ENCODE results near the gene SPON1.
"Not testable (repeated sequence)": the region's sequence is repeated elsewhere in the genome, so short reads cannot be mapped to it uniquely, and the experiment has no call there.

The SPON1 gene

GRCh38 chr11:14089690-14090462 is 127.4 kb downstream of the SPON1 start:
- H3K4me3 Mint-ChIP-seq: peak overlapping the region; percentile 21
- peak overlapping the region; percentile 46 for H3K27ac Mint-ChIP-seq
- H3K4me1 Mint-ChIP-seq (ENCODE audit: low read depth): peaks cover 30% of the 10 kb centered on the region
- H3K27me3 Mint-ChIP-seq: no peaks in the 10 kb centered on the region
- H3K9me3 Mint-ChIP-seq: peaks cover 10% of the 10 kb centered on the region
- peaks cover 7% of the 10 kb centered on the region for H3K36me3 Mint-ChIP-seq (ENCODE audit: low read depth)

DNA sequence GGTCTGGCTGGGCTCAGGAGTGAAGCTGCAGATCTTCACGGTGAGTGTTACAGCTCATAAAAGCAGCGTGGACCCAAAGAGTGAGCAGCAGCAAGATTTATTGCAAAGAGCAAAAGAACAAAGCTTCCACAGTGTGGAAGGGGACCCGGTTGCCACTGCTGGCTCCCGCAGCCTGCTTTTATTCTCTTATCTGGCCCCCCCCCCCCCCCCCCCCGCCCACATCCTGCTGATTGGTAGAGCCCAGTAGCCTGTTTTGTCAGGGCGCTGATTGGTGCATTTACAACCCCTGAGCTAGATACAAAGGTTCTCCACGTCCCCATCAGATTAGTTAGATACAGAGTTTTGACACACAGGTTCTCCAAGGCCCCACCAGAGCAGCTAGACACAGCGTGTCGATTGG is 128.1 kb downstream of the SPON1 start:
- not testable (repeated sequence) for H3K27me3 Mint-ChIP-seq; H3K36me3 Mint-ChIP-seq (ENCODE audit: low read depth)
- peaks cover 10% of the 10 kb centered on the region for H3K9me3 Mint-ChIP-seq
- H3K4me1 Mint-ChIP-seq (ENCODE audit: low read depth): peaks cover 30% of the 10 kb centered on the region
- H3K27ac Mint-ChIP-seq: peak overlapping the region; percentile 46
- H3K4me3 Mint-ChIP-seq: peak overlapping the region; percentile 21

DNA sequence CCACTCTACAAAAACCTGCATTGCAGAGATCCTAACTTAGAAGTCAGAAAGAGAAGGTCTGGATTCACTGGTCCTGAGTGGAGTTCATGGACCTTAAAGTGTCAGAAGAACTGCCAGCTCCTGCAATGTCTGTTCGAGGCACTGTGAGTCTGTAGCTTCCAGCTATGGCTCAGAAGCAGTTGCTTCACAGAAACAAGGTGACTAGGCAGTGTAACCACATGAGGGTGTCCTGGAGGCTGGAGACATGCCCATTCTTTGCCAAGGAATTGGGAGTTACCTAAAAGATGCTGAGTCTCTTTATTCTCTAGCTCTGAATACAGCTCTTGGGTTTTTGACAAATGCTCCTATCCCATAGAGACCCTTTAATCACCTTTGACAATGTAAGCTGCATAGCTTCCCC is 130.5 kb downstream of the SPON1 start:
- H3K9me3 Mint-ChIP-seq: peaks cover 6% of the 10 kb centered on the region
- H3K4me3 Mint-ChIP-seq: no peak overlapping the region
- no peaks in the 10 kb centered on the region for H3K27me3 Mint-ChIP-seq
- peaks cover 7% of the 10 kb centered on the region for H3K36me3 Mint-ChIP-seq (ENCODE audit: low read depth)
- no peak overlapping the region for H3K27ac Mint-ChIP-seq
- H3K4me1 Mint-ChIP-seq (ENCODE audit: low read depth): peaks cover 30% of the 10 kb centered on the region

DNA sequence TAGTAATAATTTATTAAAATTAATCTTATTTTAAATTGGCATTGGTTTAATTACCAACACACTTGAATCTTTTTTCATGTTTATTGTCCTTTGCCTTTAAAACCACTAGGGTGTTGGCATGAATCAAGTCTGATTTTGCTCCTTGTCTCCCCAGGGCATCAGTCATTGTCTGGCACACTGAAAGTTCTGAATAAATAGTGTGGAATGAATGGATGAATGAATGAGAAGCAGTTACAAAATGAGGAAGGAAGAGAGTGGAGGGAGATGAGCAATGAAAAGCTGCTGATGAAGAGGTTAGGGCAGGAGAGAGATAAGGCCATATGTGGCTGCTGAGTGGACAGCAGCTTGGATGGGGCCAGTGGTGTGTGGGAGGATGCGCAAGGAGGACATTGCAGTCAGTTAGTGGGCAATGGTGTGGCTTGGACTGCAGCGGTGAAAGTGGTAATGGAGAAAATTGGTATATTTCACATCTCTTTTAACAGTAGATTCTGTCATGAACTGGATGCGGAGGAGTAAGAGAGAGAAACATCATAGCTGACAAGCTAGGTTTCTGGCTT is 132.0 kb downstream of the SPON1 start:
- no peak overlapping the region for H3K4me3 Mint-ChIP-seq
- no peak overlapping the region for H3K27ac Mint-ChIP-seq
- H3K27me3 Mint-ChIP-seq: no peaks in the 10 kb centered on the region
- no peaks in the 10 kb centered on the region for H3K9me3 Mint-ChIP-seq
- no peaks in the 10 kb centered on the region for H3K36me3 Mint-ChIP-seq (ENCODE audit: low read depth)
- H3K4me1 Mint-ChIP-seq (ENCODE audit: low read depth): peaks cover 23% of the 10 kb centered on the region

DNA sequence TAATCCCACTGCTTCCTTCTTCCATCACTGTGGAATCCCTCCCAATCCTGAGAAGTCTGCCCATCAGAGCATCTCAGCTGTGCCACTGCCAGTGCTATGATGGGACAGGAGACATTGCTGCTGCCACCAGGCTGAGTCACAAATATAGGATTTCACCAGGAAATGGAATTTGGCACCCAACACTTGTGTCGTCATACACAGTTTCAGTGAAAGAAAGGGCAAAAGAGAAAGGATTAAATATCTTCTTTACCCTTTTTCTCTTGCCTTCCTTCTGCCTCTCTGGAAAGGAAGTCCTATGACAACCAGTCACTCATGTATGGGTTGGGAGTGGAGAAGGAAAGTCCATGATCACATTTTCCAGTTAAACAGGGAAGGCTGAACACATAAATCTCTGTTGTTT is 133.4 kb downstream of the SPON1 start:
- Mint-ChIP-seq H3K27ac (no peak overlapping the region), H3K27me3 (no peaks in the 10 kb centered on the region), H3K4me1 (ENCODE audit: low read depth) (peaks cover 15% of the 10 kb centered on the region), H3K36me3 (ENCODE audit: low read depth) (no peaks in the 10 kb centered on the region), H3K4me3 (no peak overlapping the region), H3K9me3 (no peaks in the 10 kb centered on the region)

DNA sequence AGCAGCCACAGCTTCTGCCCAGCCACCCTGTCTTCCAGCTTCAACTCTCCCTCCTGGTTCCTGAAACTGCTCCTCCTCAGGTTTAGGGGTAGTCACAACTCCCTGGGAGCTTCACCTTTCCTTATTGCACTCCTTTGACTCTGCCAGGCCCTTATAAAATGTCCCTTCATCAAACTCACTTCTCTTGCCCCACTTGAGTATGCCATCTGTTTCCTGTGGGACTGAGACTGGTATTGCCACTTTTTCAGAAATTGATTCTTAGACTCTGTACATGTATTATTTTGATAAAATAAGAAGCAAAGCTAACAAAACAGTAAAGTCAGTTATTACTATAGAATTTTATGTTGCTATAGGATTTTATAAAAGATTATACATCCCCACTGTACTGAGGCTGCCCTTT is 134.1 kb downstream of the SPON1 start:
- H3K27me3 Mint-ChIP-seq: no peaks in the 10 kb centered on the region
- H3K4me1 Mint-ChIP-seq (ENCODE audit: low read depth): peaks cover 19% of the 10 kb centered on the region
- no peaks in the 10 kb centered on the region for H3K36me3 Mint-ChIP-seq (ENCODE audit: low read depth)
- no peak overlapping the region for H3K4me3 Mint-ChIP-seq
- no peaks in the 10 kb centered on the region for H3K9me3 Mint-ChIP-seq
- no peak overlapping the region for H3K27ac Mint-ChIP-seq

DNA sequence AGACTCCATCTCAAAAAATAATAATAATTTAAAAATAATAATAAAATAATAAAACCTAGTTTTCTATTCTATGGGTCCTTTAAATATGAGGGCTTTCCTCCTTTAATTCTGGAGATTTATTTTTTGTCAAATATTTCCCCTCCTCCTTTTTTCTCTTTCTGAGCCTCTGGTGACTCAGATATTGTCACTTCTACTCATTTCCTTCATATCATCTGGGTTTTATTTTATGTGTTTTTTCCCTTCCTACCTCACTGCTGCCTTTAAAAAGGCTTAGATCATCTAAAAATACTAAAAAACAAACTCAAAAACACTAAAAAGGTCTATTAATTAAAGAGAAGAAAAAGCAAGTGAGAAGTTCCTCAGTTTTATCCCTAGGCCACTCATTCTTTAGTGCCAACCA is 138.9 kb downstream of the SPON1 start:
- H3K27ac Mint-ChIP-seq: peak overlapping the region; percentile 66
- no peak overlapping the region for H3K4me3 Mint-ChIP-seq
- no peaks in the 10 kb centered on the region for H3K36me3 Mint-ChIP-seq (ENCODE audit: low read depth)
- H3K4me1 Mint-ChIP-seq (ENCODE audit: low read depth): peaks cover 37% of the 10 kb centered on the region
- H3K9me3 Mint-ChIP-seq: no peaks in the 10 kb centered on the region
- H3K27me3 Mint-ChIP-seq: no peaks in the 10 kb centered on the region

GRCh38 chr11:14102766-14103165 is 140.2 kb downstream of the SPON1 start:
- H3K27me3 Mint-ChIP-seq: no peaks in the 10 kb centered on the region
- H3K36me3 Mint-ChIP-seq (ENCODE audit: low read depth): no peaks in the 10 kb centered on the region
- H3K9me3 Mint-ChIP-seq: no peaks in the 10 kb centered on the region
- H3K4me1 Mint-ChIP-seq (ENCODE audit: low read depth): peaks cover 46% of the 10 kb centered on the region
- no peak overlapping the region for H3K4me3 Mint-ChIP-seq
- H3K27ac Mint-ChIP-seq: no peak overlapping the region

- Mint-ChIP-seq H3K9me3 (no peaks in the 10 kb centered on the region), H3K4me3 (no peak overlapping the region), H3K4me1 (ENCODE audit: low read depth) (peaks cover 46% of the 10 kb centered on the region), H3K27me3 (no peaks in the 10 kb centered on the region), H3K36me3 (ENCODE audit: low read depth) (no peaks in the 10 kb centered on the region), H3K27ac (peak overlapping the region; percentile 0)
Observed at GRCh38 chr11:14105446-14105845, 142.9 kb downstream of the SPON1 start.

DNA sequence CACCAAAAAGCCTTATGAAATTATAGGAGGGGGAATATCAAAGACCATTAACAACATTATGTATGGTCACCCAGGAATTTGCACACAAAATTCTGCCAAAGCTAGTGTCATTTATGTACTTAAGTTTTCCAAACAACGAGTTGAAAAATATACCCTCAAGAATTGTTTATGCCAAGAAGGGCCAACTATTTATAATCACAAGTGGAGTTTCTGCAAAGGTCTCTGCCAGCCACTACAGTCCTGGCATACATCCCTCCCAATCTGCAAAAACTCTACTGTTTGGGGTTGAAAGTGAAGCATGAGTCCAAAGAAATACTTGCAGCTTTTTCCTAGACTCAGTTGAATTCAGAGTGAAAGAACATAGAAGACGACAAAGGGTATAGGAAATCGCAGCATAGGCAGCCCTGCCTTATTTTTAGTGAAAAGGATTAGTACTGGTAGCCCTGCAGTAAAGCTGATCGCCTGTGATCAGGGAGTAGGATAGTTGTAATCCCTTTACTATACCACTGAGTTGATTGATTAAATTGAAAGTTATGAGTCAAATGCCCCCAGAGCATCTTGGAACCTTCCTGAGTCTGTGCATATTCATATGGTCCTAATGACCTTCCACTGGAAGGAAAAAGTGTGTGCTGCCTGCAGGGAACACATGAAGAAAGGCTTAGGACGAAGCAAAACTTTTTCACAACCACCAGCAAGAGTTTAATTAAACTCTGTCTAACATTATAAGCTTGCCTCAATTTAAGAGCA is 144.0 kb downstream of the SPON1 start:
- H3K27me3 Mint-ChIP-seq: no peaks in the 10 kb centered on the region
- H3K36me3 Mint-ChIP-seq (ENCODE audit: low read depth): no peaks in the 10 kb centered on the region
- H3K4me3 Mint-ChIP-seq: no peak overlapping the region
- peaks cover 40% of the 10 kb centered on the region for H3K4me1 Mint-ChIP-seq (ENCODE audit: low read depth)
- no peaks in the 10 kb centered on the region for H3K9me3 Mint-ChIP-seq
- H3K27ac Mint-ChIP-seq: no peak overlapping the region

GRCh38 chr11:14107050-14107430 is 144.5 kb downstream of the SPON1 start:
- Mint-ChIP-seq H3K36me3 (ENCODE audit: low read depth) (no peaks in the 10 kb centered on the region), H3K27me3 (no peaks in the 10 kb centered on the region), H3K27ac (no peak overlapping the region), H3K4me3 (no peak overlapping the region), H3K9me3 (no peaks in the 10 kb centered on the region), H3K4me1 (ENCODE audit: low read depth) (peaks cover 34% of the 10 kb centered on the region)

GRCh38 chr11:14109742-14110141 is 147.2 kb downstream of the SPON1 start:
- Mint-ChIP-seq H3K4me3 (no peak overlapping the region), H3K9me3 (no peaks in the 10 kb centered on the region), H3K27me3 (no peaks in the 10 kb centered on the region), H3K4me1 (ENCODE audit: low read depth) (peaks cover 25% of the 10 kb centered on the region), H3K36me3 (ENCODE audit: low read depth) (no peaks in the 10 kb centered on the region), H3K27ac (no peak overlapping the region)

- Mint-ChIP-seq H3K4me1 (ENCODE audit: low read depth) (peaks cover 17% of the 10 kb centered on the region), H3K4me3 (no peak overlapping the region), H3K27ac (no peak overlapping the region), H3K9me3 (no peaks in the 10 kb centered on the region), H3K36me3 (ENCODE audit: low read depth) (no peaks in the 10 kb centered on the region), H3K27me3 (no peaks in the 10 kb centered on the region)
Observed at GRCh38 chr11:14110629-14111028, 148.1 kb downstream of the SPON1 start.

GRCh38 chr11:14111496-14111895 is 149.0 kb downstream of the SPON1 start:
- no peak overlapping the region for H3K27ac Mint-ChIP-seq
- no peak overlapping the region for H3K4me3 Mint-ChIP-seq
- peaks cover 8% of the 10 kb centered on the region for H3K4me1 Mint-ChIP-seq (ENCODE audit: low read depth)
- H3K9me3 Mint-ChIP-seq: peaks cover 7% of the 10 kb centered on the region
- H3K27me3 Mint-ChIP-seq: no peaks in the 10 kb centered on the region
- H3K36me3 Mint-ChIP-seq (ENCODE audit: low read depth): no peaks in the 10 kb centered on the region

DNA sequence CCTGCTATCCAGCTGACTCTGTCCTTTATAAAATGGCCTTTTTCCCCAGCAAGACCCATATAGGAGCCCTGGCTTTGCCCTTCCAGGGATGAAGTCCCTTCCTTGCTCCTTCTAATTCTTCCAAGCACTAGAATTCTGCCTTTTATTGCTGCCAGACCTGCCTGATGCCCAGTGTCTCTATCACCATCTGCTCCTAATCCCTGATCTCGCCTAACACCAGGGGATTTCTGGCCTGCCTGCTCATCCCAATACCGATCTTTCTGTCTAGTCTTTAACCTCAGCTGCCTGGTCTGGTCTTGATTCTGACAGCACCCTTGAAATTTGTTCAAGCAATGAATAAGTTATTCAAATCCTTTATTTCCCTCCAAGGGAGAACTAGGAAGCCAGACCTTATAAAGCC is 150.2 kb downstream of the SPON1 start:
- Mint-ChIP-seq H3K4me1 (ENCODE audit: low read depth) (no peaks in the 10 kb centered on the region), H3K9me3 (peaks cover 8% of the 10 kb centered on the region), H3K27me3 (no peaks in the 10 kb centered on the region), H3K4me3 (no peak overlapping the region), H3K27ac (no peak overlapping the region), H3K36me3 (ENCODE audit: low read depth) (no peaks in the 10 kb centered on the region)
